Stomach (tissue), 9 donors: Measurements from ENCODE around the gene SLC1A6. TPM values are rescaled to one million over a fixed set of nuclear protein-coding genes. Genes with fewer than 3 reads are reported as not detected.

Source experiments
- DNase-seq, 2 donors: peaks; one replicate each; pipeline versions ENCODE4 v3.0.0 to v3.0.0-alpha.2; 2013 to 2019
- H3K27ac ChIP-seq, 5 donors: fragments of 200-600 bp in 4 of 5; sonication (generic) in 4 of 5; one replicate each; pipeline ENCODE4 v1.5.1; 2013 to 2019; ENCODE audit warnings: mild to moderate bottlenecking in 1 of 5, moderate library complexity in 1 of 5
- H3K27me3 ChIP-seq, 3 donors: fragments of 200-600 bp; sonication (generic); one replicate each; pipeline ENCODE4 v1.5.1; 2017 to 2019; ENCODE audit warnings: mixed run types in 1 of 3
- H3K36me3 ChIP-seq, 4 donors: fragments of 200-600 bp; sonication (generic); 1 replicate in 3 of 4; 2 replicates in 1 of 4; pipeline ENCODE4 v1.5.1; 2016 to 2019
- H3K4me1 ChIP-seq, 4 donors: fragments of 200-600 bp; sonication (generic); one replicate each; pipeline ENCODE4 v1.5.1; 2016 to 2019
- H3K4me3 ChIP-seq, 4 donors: fragments of 200-600 bp; sonication (generic) in 3 of 4; one replicate each; pipeline ENCODE4 v1.5.1; 2016 to 2019; ENCODE audit warnings: mild to moderate bottlenecking in 1 of 4
- H3K9me3 ChIP-seq, 4 donors: fragments of 200-600 bp; sonication (generic); one replicate each; pipeline ENCODE4 v1.5.1; 2016 to 2019
- EP300 ChIP-seq: sonication (generic); formaldehyde crosslinking; IDR thresholded peaks from one replicate; pipeline ENCODE4 v1.6.1; 2017; ENCODE audit warnings: antibody characterized with exemption
- POLR2A ChIP-seq, 4 donors: fragments of 450-650 bp; IDR thresholded peaks; one replicate each; pipeline ENCODE4 v1.6.1; 2016; ENCODE audit warnings: antibody characterized with exemption in 4 of 4, control low read depth in 2 of 4, mild to moderate bottlenecking in 1 of 4, moderate library complexity in 1 of 4
- POLR2AphosphoS5 ChIP-seq, 3 donors: sonication (generic); formaldehyde crosslinking; IDR thresholded peaks; one replicate each; pipeline ENCODE4 v1.6.1; 2016; ENCODE audit warnings: antibody characterized with exemption in 3 of 3
- WGBS, 5 donors: extraction: QIAGEN DNeasy Blood & Tissue Kit in 3 of 5; methylation state at CpG; one replicate each; pipeline versions ENCODE4 v1.1.5 to v1.1.7; 2013 to 2018; 5-methylcytosine and 5-hydroxymethylcytosine counted together
- intact Hi-C: fragments of 100-400 bp; cut with DNase I; formaldehyde crosslinking; loops from one replicate; pipeline ENCODE4 v1.15.1; 2023; ENCODE audit warnings: low total_unique reads
- polyA plus RNA-seq, 3 donors: library from polyadenylated mRNA; stranded (reverse); fragments of 200-250 nt; gene quantifications; one replicate each; pipeline ENCODE4 v1.2.3, GENCODE V29; 2013
- total RNA-seq, 5 donors: library from RNA; depleted of rRNA; stranded (reverse); fragments of >200 nt; gene quantifications; one replicate each; pipeline versions ENCODE4 v1.1.0 to v1.2.3, GENCODE V29; 2014 to 2016
- TF ChIP-seq, protein P1 (sequence below), 7 experiments: fragments of 450-650 bp in 4 of 7; fragments of 200-600 bp in 3 of 7; sonication (generic) in 3 of 7; IDR thresholded peaks; one replicate each; pipeline ENCODE4 v1.5.1; 2016 to 2019; ENCODE audit warnings: antibody characterized with exemption in 7 of 7, control low read depth in 2 of 7, mild to moderate bottlenecking in 1 of 7
- donor health status: healthy with polysubstance abuse.
- donor health status: Bipolar disorder and iron deficiency.
- donor health status: healthy.

The SLC1A6 gene
- total and polyA plus RNA-seq, 8 donors: 0.37 TPM; not detected in 7

DNA sequence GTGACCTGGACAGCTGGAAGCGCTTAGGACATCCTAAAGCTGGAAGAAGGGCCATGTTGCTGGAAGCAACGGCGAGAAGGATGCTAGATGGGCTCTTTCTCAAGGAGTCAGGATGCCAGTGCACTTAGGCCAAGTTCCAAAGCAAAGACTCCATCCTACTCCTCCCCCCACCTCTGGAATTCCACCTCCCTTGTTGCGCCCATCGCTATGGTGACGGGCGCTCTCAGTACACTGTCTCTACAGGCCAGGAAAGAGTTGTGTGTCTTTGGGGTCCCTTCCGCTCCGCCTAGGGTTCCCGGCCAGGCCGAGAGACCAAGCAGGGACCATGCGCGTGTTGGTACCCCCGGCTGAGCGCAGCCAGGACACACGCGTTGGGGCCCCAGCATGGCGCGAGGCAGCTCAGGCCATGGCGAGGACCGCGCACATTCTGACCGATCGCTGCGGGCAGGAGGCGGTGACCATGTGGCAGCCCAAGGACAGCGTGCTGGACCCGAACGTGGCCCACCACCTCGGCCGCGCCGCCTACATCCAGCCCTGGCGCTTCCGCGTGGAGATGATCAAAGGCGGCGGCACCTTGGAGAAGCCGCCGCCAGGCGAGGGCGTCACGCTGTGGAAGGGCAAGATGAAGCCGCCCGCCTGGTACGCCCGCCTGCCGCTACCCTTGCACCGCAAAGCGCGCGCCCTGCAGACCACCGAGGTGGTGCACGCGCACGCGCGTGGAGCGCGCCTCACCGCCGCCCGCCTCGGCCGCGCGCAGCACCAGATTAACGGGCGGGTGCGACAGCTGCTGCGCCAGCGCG, 31.0 kb upstream of the SLC1A6 start:
- peaks cover 0 to 9% (median 2%) of the 10 kb centered on the region in 4 donors for H3K9me3 ChIP-seq
- no peaks in the 10 kb centered on the region for H3K36me3 ChIP-seq
- H3K4me3 ChIP-seq: no peak overlapping the region
- DNase-seq: peak in 1 of 2 donors; percentile 3
- H3K27me3 ChIP-seq: peaks cover 0 to 91% (median 21%) of the 10 kb centered on the region in 3 donors
- 5 to 7% (median 6%) methylated on average over 46 to 73 of the region's 73 CpGs for WGBS, 5 donors
- TF ChIP-seq, protein P1, sequence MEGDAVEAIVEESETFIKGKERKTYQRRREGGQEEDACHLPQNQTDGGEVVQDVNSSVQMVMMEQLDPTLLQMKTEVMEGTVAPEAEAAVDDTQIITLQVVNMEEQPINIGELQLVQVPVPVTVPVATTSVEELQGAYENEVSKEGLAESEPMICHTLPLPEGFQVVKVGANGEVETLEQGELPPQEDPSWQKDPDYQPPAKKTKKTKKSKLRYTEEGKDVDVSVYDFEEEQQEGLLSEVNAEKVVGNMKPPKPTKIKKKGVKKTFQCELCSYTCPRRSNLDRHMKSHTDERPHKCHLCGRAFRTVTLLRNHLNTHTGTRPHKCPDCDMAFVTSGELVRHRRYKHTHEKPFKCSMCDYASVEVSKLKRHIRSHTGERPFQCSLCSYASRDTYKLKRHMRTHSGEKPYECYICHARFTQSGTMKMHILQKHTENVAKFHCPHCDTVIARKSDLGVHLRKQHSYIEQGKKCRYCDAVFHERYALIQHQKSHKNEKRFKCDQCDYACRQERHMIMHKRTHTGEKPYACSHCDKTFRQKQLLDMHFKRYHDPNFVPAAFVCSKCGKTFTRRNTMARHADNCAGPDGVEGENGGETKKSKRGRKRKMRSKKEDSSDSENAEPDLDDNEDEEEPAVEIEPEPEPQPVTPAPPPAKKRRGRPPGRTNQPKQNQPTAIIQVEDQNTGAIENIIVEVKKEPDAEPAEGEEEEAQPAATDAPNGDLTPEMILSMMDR (IDR thresholded peaks at IDR 0.05): no peak
- TF ChIP-seq POLR2AphosphoS5 (IDR thresholded peaks at IDR 0.05) (no peak), EP300 (no peak), POLR2A (IDR thresholded peaks at IDR 0.05) (no peak)
- no peak overlapping the region for H3K27ac ChIP-seq
- H3K4me1 ChIP-seq: peaks cover 0 to 6% (median 0%) of the 10 kb centered on the region in 4 donors
- intact Hi-C loops: no loop called here

DNA sequence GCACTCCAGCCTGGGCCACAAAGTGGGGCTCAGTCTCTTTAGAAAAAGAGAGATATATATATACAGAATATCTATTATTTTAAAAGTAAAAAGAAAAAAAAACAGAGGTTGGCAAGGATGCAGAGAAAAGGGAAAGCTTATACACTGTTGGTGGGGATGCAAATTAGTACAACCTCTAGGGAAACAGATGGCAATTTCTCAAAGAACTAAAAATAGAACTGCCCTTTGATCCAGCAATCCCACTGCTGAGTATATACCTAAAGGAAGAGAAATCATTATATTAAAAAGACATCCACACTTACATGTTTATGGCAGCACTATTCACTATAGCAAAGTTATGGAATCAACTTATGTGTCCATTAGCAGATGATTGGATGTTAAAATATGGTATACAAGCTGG, 28.6 kb upstream of the SLC1A6 start:
- peaks cover 0 to 80% (median 21%) of the 10 kb centered on the region in 3 donors for H3K27me3 ChIP-seq
- peak in 1 of 2 donors; percentile 3 for DNase-seq

DNA sequence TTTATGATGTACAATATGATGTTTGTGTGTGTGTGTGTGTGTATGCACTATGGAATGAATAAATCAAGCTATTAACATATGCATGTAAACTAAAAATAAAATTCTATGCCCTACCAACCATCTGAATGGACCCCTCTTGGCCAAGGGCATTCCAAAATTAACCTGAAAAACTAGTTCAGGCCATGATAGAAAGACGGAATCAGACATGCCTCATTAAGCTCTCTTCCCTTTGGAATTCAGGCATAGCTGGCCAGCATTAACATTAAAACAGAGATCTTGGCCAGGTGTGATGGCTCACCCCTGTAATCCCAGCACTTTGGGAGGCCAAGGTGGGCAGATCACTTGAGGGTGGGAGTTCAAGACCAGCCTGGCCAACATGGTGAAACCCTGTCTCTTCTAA, 18.3 kb upstream of the SLC1A6 start:
- intact Hi-C loops: no loop called here
- H3K4me1 ChIP-seq: no peaks in the 10 kb centered on the region
- H3K27ac ChIP-seq: no peak overlapping the region
- DNase-seq: no peak
- H3K27me3 ChIP-seq: peaks cover 0 to 57% (median 15%) of the 10 kb centered on the region in 3 donors
- 69 to 87% (median 82%) methylated on average over 1 of the region's 1 CpG for whole genome bisulfite sequencing, 5 donors
- no peaks in the 10 kb centered on the region for H3K36me3 ChIP-seq
- TF ChIP-seq POLR2AphosphoS5 (IDR thresholded peaks at IDR 0.05): no peak
- no peak for TF ChIP-seq POLR2A (IDR thresholded peaks at IDR 0.05)
- TF ChIP-seq EP300: no peak
- TF ChIP-seq, protein P1 (IDR thresholded peaks at IDR 0.05): no peak
- H3K4me3 ChIP-seq: no peak overlapping the region
- H3K9me3 ChIP-seq: no peaks in the 10 kb centered on the region

More for the DNA sequence above, 28.6 kb upstream of the SLC1A6 start:
- Histone ChIP-seq H3K36me3 (no peaks in the 10 kb centered on the region), H3K9me3 (peaks cover 0 to 9% (median 0%) of the 10 kb centered on the region in 4 donors), H3K27ac (no peak overlapping the region), H3K4me3 (no peak overlapping the region), H3K4me1 (peaks cover 0 to 6% (median 0%) of the 10 kb centered on the region in 4 donors)
- no peak for TF ChIP-seq POLR2AphosphoS5 (IDR thresholded peaks at IDR 0.05)
- TF ChIP-seq, protein P1 (IDR thresholded peaks at IDR 0.05): no peak
- TF ChIP-seq POLR2A (IDR thresholded peaks at IDR 0.05): no peak
- no peak for TF ChIP-seq EP300
- intact Hi-C loops: no loop called here

DNA sequence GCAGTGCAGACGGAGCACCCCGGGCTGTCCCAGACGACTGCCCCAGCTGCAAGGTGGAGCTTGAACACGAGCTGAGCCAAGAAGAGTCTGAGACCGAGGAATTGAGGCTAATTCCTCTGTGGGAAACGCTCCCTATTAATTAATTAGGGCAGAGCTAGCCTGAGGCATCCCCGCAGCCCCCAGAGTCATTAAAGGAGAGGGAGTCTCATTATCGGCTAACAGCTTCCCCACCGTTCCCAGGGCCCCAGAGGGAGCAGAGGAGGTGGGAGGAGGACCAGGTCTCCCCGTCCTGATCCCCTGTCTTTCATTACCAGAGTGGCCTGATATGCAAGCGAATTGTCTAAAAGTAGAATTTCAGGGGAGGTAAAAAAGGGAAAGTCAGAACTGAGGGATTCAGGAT, 13.1 kb upstream of the SLC1A6 start:
- DNase-seq: no peak
- Histone ChIP-seq H3K9me3 (peaks cover 0 to 4% (median 0%) of the 10 kb centered on the region in 4 donors), H3K27me3 (peaks cover 0 to 17% (median 5%) of the 10 kb centered on the region in 3 donors), H3K4me1 (no peaks in the 10 kb centered on the region), H3K4me3 (no peak overlapping the region), H3K27ac (no peak overlapping the region), H3K36me3 (no peaks in the 10 kb centered on the region)
- WGBS, 5 donors: 58 to 68% (median 62%) methylated on average over 11 of the region's 11 CpGs
- intact Hi-C loops: no loop called here
- TF ChIP-seq, protein P1 (IDR thresholded peaks at IDR 0.05): no peak
- TF ChIP-seq POLR2AphosphoS5 (IDR thresholded peaks at IDR 0.05) (no peak), POLR2A (IDR thresholded peaks at IDR 0.05) (no peak), EP300 (no peak)
